ENCODE results near the gene GMEB2. TPM values are rescaled to one million over a fixed set of nuclear protein-coding genes. Genes with fewer than 3 reads are reported as not detected.
"Not testable (repeated sequence)": the region's sequence is repeated elsewhere in the genome, so short reads cannot be mapped to it uniquely, and the experiment has no call there.

Gene GMEB2
- 10 to 100 TPM; 10.3 to 12.8 (median 11.4) TPM for total RNA-seq
- long read RNA-seq, donor 1, full-length matches to known transcripts, result 9 of 29 reads
- long read RNA-seq, donor 1, partial matches to known transcripts, result 10 of 29 reads
- long read RNA-seq, donor 1, other reads (novel, unspliced or antisense), result 10 of 29 reads
- long read RNA-seq, donor 2, partial matches to known transcripts, result 0 of 3 reads
- long read RNA-seq, donor 2, other reads (novel, unspliced or antisense), result 3 of 3 reads

DNA sequence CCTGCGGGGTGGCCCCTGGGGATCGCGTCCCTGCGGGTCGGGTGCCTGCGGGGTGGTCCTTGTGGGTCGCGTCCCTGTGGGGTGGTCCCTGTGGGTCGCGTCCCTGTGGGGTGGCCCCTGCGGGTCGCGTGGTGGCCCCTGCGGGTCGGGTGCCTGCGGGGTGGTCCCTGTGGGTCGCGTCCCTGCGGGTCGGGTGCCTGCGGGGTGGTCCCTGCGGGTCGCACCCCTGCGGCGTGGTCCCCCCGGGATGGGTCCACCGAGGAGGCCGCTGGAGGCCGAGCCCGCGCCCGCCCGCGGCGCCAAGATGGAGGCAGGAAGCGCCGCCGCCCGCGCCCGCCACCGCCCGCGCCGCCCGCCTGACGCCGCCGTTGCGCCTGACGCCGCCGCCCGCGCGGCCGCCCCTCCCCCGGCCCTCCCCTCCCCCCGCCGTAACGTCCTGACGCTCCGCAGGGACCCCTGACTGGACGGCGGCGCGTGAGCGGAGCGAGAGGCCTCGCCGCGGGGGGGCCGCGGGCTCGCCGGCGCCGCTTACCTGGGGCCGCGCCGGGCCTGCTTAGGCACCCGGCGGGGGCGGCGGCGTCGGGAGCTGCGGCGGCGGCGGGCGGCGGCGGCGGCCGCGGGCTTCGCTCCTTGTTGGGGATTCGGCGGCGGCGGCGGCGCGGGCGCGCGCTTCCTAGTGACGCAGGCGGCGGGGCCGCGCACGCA lies at the start of gene GMEB2:
TSS of gene GMEB2 (minus strand) at position 678 of the 705 bp plus-strand sequence. CDS start 7,704 bp downstream, outside the sequence.
- Histone ChIP-seq H3K4me3 (peak within 1 kb of the TSS; percentile 90), H3K4me1 (ENCODE audit: low read depth) (peaks cover 10% of the 10 kb centered on the region), H3K36me3 (ENCODE audit: low read depth) (no peaks in the 10 kb centered on the region), H3K9me3 (no peaks in the 10 kb centered on the region)
- peak; percentile 59 for ATAC-seq
- TF ChIP-seq CTCF (IDR thresholded peaks at IDR 0.05), result no peak
- DNase-seq, result peak; percentile 66 to 87 (median 84)
- intact Hi-C loops (cut with DNase I, micrococcal nuclease), result no loop called here

DNA sequence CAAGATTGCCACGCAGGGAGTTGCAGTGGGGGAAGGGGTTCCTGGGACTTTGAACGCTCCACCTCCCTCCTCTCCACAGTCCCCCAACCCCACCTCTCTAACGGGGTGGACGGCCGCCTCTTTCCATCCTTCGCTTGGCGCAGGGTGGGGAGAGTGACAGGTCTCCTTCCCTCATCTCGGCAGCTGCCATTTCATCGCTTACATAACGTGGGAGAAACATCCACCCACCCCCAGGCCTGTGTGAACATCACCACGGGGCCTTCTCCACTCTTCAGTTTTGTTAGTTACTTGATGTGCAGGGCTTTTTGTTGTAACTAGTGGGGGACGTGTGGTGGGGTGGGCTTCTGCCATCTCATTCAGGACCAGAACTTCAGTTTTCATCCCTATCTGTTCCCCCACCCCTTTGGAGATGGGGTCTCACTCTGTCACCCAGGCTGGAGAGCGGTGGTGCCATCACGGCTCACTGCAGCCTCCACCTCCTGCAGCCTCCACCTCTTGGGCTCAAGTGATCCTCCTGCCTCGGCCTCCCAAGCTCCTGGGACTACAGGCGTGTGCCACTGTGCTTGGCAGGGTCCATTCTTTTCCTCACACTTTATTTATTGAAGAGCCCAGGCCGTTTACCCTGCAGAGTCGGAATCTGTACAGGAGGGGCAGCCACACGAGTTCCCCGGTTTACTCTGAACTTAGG lies 48.9 kb upstream of the GMEB2 start:
- no peak for TF ChIP-seq CTCF (IDR thresholded peaks at IDR 0.05)
- H3K9me3 ChIP-seq, result no peaks in the 10 kb centered on the region
- intact Hi-C loops (cut with DNase I, micrococcal nuclease), result no loop called here
- no peaks in the 10 kb centered on the region for H3K36me3 ChIP-seq (ENCODE audit: low read depth)
- no peak for DNase-seq
- ATAC-seq, result no peak
- H3K4me3 ChIP-seq, result no peak overlapping the region
- no peaks in the 10 kb centered on the region for H3K4me1 ChIP-seq (ENCODE audit: low read depth)

DNA sequence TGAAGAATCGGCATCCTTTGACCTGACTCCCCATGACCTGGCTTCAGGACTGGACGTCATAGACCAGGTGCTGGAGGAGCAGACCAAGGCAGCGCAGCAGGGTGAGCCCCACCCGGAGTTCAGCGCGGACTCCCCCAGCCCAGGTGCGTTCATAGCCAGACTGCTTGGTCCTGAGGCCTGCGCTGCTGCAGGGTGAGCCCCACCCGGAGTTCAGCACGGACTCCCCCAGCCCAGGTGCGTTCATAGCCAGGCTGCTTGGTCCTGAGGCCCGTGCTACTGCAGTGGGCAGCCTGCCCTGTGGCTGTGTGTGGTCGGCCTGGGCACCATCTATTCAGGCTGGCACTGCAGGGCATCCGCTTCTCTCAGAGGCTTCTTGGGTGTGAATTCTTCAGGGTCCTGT lies 47.0 kb upstream of the GMEB2 start:
- Histone ChIP-seq H3K4me3 (no peak overlapping the region), H3K4me1 (ENCODE audit: low read depth) (no peaks in the 10 kb centered on the region), H3K36me3 (ENCODE audit: low read depth) (no peaks in the 10 kb centered on the region), H3K9me3 (no peaks in the 10 kb centered on the region)
- TF ChIP-seq CTCF (IDR thresholded peaks at IDR 0.05), result no peak
- DNase-seq (no peak), ATAC-seq (no peak)
- intact Hi-C loops (cut with DNase I, micrococcal nuclease), result no loop called here

- DNase-seq (no peak), ATAC-seq (no peak)
- Histone ChIP-seq H3K4me3 (no peak overlapping the region), H3K4me1 (ENCODE audit: low read depth) (no peaks in the 10 kb centered on the region), H3K36me3 (ENCODE audit: low read depth) (no peaks in the 10 kb centered on the region), H3K9me3 (no peaks in the 10 kb centered on the region)
- intact Hi-C loops (cut with DNase I, micrococcal nuclease), result no loop called here
- TF ChIP-seq CTCF (IDR thresholded peaks at IDR 0.05), result no peak
Measured at GRCh38 chr20:63672666-63673065, 45.8 kb upstream of the GMEB2 start.

GRCh38 chr20:63671695-63672094 lies 44.8 kb upstream of the GMEB2 start:
- H3K9me3 ChIP-seq; H3K4me3 ChIP-seq; H3K4me1 ChIP-seq (ENCODE audit: low read depth); DNase-seq; intact Hi-C loops (cut with DNase I, micrococcal nuclease); H3K36me3 ChIP-seq (ENCODE audit: low read depth); ATAC-seq: not testable (repeated sequence)

DNA sequence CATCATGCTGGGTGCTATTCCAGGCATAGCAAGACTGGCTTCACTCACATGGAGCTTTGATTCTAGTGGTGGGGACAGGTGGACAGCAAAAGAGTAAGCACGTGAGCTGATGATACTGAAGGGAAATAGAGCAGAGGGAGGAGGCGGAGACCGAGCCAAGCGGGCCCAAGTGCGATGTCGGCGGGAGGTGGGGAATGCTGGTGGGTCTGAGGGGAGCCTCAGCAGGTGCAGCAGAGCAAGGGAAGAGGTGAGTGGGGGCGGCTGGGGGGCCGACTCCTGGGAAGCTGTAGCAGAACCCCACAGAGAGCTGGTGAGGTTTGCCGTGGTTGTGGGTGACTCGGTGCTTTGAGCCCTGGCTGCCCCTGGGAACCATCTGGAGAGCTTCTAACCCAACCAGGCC lies 41.5 kb upstream of the GMEB2 start:
- no peak for ATAC-seq
- Histone ChIP-seq H3K36me3 (ENCODE audit: low read depth) (no peaks in the 10 kb centered on the region), H3K4me1 (ENCODE audit: low read depth) (no peaks in the 10 kb centered on the region), H3K4me3 (no peak overlapping the region), H3K9me3 (no peaks in the 10 kb centered on the region)
- intact Hi-C loops (cut with DNase I, micrococcal nuclease), result no loop called here
- DNase-seq, result no peak
- TF ChIP-seq CTCF (IDR thresholded peaks at IDR 0.05), result no peak
